GM23248 (cell line): ENCODE data around the gene SNTB2. TPM values are rescaled to one million over a fixed set of nuclear protein-coding genes. Genes with fewer than 3 reads are reported as not detected.

Experiments
- DNase-seq: peaks from one replicate; pipeline ENCODE4 v3.0.0-alpha.2; 2015
- H2AFZ ChIP-seq: fragments of 200-600 bp; sonication (generic); 2 replicates; pipeline ENCODE4 v1.6.1; 2016; ENCODE audit warnings: antibody characterized with exemption
- H3F3A ChIP-seq: fragments of 200-600 bp; sonication (generic); 2 replicates; pipeline ENCODE4 v1.6.1; 2016; ENCODE audit warnings: mild to moderate bottlenecking, antibody characterized with exemption, mixed run types; ENCODE audit not compliant: insufficient read depth
- H3K27ac ChIP-seq: fragments of 200-600 bp; sonication (generic); 2 replicates; pipeline ENCODE4 v1.5.1; 2016; ENCODE audit warnings: mild to moderate bottlenecking
- H3K27me3 ChIP-seq: fragments of 200-600 bp; sonication (generic); replicated peaks from 2 replicates; pipeline ENCODE4 v1.6.1; 2016; ENCODE audit warnings: mild to moderate bottlenecking; ENCODE audit not compliant: insufficient read depth
- H3K36me3 ChIP-seq: fragments of 200-600 bp; sonication (generic); 2 replicates; pipeline ENCODE4 v1.6.1; 2016; ENCODE audit warnings: low read depth, mild to moderate bottlenecking
- H3K4me1 ChIP-seq: fragments of 200-600 bp; sonication (generic); 2 replicates; pipeline ENCODE4 v1.6.1; 2016; ENCODE audit warnings: mild to moderate bottlenecking; ENCODE audit not compliant: insufficient read depth
- H3K4me2 ChIP-seq: fragments of 200-600 bp; sonication (generic); one replicate; pipeline ENCODE4 v1.6.1; 2016; ENCODE audit warnings: mild to moderate bottlenecking; ENCODE audit not compliant: unreplicated experiment
- H3K4me3 ChIP-seq: fragments of 200-600 bp; sonication (generic); 2 replicates; pipeline ENCODE4 v1.5.1; 2016; ENCODE audit warnings: mild to moderate bottlenecking
- H3K79me2 ChIP-seq: fragments of 200-600 bp; sonication (generic); 2 replicates; pipeline ENCODE4 v1.6.1; 2016; ENCODE audit warnings: mild to moderate bottlenecking; ENCODE audit not compliant: insufficient read depth
- H3K9ac ChIP-seq: fragments of 200-600 bp; sonication (generic); 2 replicates; pipeline ENCODE4 v1.6.1; 2016; ENCODE audit warnings: mild to moderate bottlenecking
- H3K9me2 ChIP-seq: fragments of 200-600 bp; sonication (generic); 2 replicates; pipeline ENCODE4 v1.6.1; 2016; ENCODE audit warnings: mixed run types, mild to moderate bottlenecking, moderate library complexity; ENCODE audit not compliant: insufficient read depth
- H3K9me3 ChIP-seq: fragments of 200-600 bp; sonication (generic); one replicate; pipeline ENCODE4 v1.6.1; 2017; ENCODE audit warnings: low read depth
- H4K20me1 ChIP-seq: fragments of 200-600 bp; sonication (generic); 2 replicates; pipeline ENCODE4 v1.6.0; 2016; ENCODE audit not compliant: insufficient read depth
- EZH2 ChIP-seq: fragments of 200-600 bp; sonication (generic); IDR thresholded peaks from 2 replicates; pipeline ENCODE4 v1.6.1; 2018; ENCODE audit warnings: antibody characterized with exemption, mild to moderate bottlenecking; ENCODE audit not compliant: insufficient read depth, poor library complexity, severe bottlenecking
- EZH2phosphoT487 ChIP-seq: fragments of 200-600 bp; sonication (generic); IDR thresholded peaks from 2 replicates; pipeline ENCODE4 v1.6.1; 2018; ENCODE audit warnings: antibody characterized with exemption, moderate library complexity, mild to moderate bottlenecking, low read depth; ENCODE audit not compliant: insufficient read depth
- WGBS, 2 experiments: methylation state at CpG; one replicate each; pipeline ENCODE4 v1.1.6; 2015 to 2017; ENCODE audit warnings: low lambda C conversion rate in 2 of 2, low coverage in 1 of 2; ENCODE audit errors: missing lambda C conversion rate in 2 of 2; 5-methylcytosine and 5-hydroxymethylcytosine counted together
- in situ Hi-C: fragments of 300-500 bp; cut with MboI; formaldehyde crosslinking; loops from 2 replicates; pipeline ENCODE4 v1.15.0; 2020
- polyA plus RNA-seq: library from polyadenylated mRNA; unstranded; fragments of >200 nt; fragmentation: Nextera tagmentation; extraction: Ambion mirVana; gene quantifications from 2 replicates; pipeline ENCODE4 v1.2.1, GENCODE V29; 2016
- total RNA-seq: library from RNA; depleted of rRNA; stranded (reverse); fragments of >200 nt; shearing (Covaris generic); gene quantifications from 2 replicates; pipeline ENCODE4 v1.2.3, GENCODE V29; 2014

The SNTB2 gene
- total and polyA plus RNA-seq, 2 experiments from 2014 or later, result 6.0 to 30.4 TPM

- Histone ChIP-seq H3K27me3 (no peaks in the 10 kb centered on the region), H3K4me2 (no peak overlapping the region), H3F3A (0 out of 2 replicates have a peak, but pooled peaks cover 9% of the 10 kb centered on the region), H3K9ac (no peak overlapping the region), H3K9me2 (no peaks in the 10 kb centered on the region), H4K20me1 (no peaks in the 10 kb centered on the region), H3K36me3 (peaks cover 30% of the 10 kb centered on the region), H3K4me1 (no peaks in the 10 kb centered on the region), H3K4me3 (no peak overlapping the region), H3K27ac (no peak overlapping the region), H3K9me3 (no peaks in the 10 kb centered on the region), H2AFZ (no peak overlapping the region), H3K79me2 (peaks cover 88% of the 10 kb centered on the region)
- TF ChIP-seq EZH2 (no peak), EZH2phosphoT487 (no peak)
- in situ Hi-C loops, result no loop called here
- DNase-seq, result no peak
- 79 to 82% methylated on average over 9 to 10 of the region's 10 CpGs for WGBS, 2 experiments
These were observed 131.9 kb downstream of the SNTB2 start for GRCh38 chr16:69318911-69319289.

DNA sequence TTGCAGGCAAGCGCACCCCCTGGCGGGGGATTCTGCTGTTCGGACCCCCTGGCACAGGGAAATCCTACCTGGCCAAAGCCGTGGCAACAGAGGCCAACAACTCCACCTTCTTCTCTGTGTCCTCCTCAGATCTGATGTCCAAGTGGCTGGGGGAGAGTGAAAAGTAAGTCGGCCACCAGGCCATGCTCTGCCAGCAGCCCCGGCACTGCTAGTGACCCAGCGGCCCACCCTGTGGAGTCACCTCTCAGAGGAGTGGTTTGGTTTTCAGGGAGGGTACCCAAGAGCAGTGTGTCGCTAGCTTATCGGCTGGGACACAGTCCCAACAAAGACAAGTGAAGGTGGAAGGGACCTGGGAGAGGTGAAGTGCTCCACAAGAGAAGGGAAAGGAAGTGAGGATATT is 132.4 kb downstream of the SNTB2 start:
- Histone ChIP-seq H2AFZ (no peak overlapping the region), H4K20me1 (no peaks in the 10 kb centered on the region)
- in situ Hi-C loops, result no loop called here

GRCh38 chr16:69319826-69320739 is 133.1 kb downstream of the SNTB2 start:
- no peak for DNase-seq
- H3F3A ChIP-seq, result 0 out of 2 replicates have a peak, but pooled peaks cover 9% of the 10 kb centered on the region
- no peak overlapping the region for H3K4me2 ChIP-seq
- H3K27ac ChIP-seq, result no peak overlapping the region
- no peaks in the 10 kb centered on the region for H3K4me1 ChIP-seq
- H3K4me3 ChIP-seq, result no peak overlapping the region
- no peaks in the 10 kb centered on the region for H3K27me3 ChIP-seq
- H3K79me2 ChIP-seq, result peaks cover 88% of the 10 kb centered on the region
- H3K9me2 ChIP-seq, result no peaks in the 10 kb centered on the region
- WGBS, 2 experiments, result 93 to 96% methylated on average over 29 to 30 of the region's 30 CpGs
- H3K9ac ChIP-seq, result no peak overlapping the region
- peaks cover 33% of the 10 kb centered on the region for H3K36me3 ChIP-seq
- no peaks in the 10 kb centered on the region for H3K9me3 ChIP-seq
- no peaks in the 10 kb centered on the region for H4K20me1 ChIP-seq
- TF ChIP-seq EZH2phosphoT487, result no peak
- TF ChIP-seq EZH2, result no peak
- H2AFZ ChIP-seq, result no peak overlapping the region
- in situ Hi-C loops, result no loop called here

More for the DNA sequence above, 132.4 kb downstream of the SNTB2 start:
- TF ChIP-seq EZH2 (no peak), EZH2phosphoT487 (no peak)
- WGBS, 2 experiments, result 85 to 86% methylated on average over 9 of the region's 9 CpGs
- no peak overlapping the region for H3K4me3 ChIP-seq
- no peak overlapping the region for H3K4me2 ChIP-seq
- H3K9me3 ChIP-seq, result no peaks in the 10 kb centered on the region
- H3K79me2 ChIP-seq, result peaks cover 88% of the 10 kb centered on the region
- no peaks in the 10 kb centered on the region for H3K27me3 ChIP-seq
- DNase-seq, result no peak
- H3K4me1 ChIP-seq, result no peaks in the 10 kb centered on the region
- 0 out of 2 replicates have a peak, but pooled peaks cover 9% of the 10 kb centered on the region for H3F3A ChIP-seq
- peaks cover 30% of the 10 kb centered on the region for H3K36me3 ChIP-seq
- no peak overlapping the region for H3K27ac ChIP-seq
- H3K9me2 ChIP-seq, result no peaks in the 10 kb centered on the region
- H3K9ac ChIP-seq, result no peak overlapping the region

DNA sequence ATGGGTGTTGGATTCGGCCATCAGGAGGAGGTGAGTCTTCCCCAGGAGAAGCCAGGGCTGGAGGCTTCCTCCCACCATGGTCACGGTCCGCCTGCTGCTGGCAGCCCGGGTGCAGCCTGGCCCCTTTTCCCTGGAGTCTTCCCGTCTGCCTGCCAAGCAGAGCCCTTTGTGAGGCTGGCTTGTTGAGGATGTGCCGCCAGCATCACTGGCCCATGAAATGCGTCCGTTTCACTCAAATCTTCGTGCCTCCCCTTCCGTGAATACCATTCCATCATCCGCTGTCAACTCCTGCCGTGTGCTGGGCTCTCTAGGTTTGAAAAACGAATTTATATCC is 133.7 kb downstream of the SNTB2 start:
- Histone ChIP-seq H3K4me1 (no peaks in the 10 kb centered on the region), H3K27ac (no peak overlapping the region), H3K9ac (no peak overlapping the region), H3K9me2 (no peaks in the 10 kb centered on the region), H3F3A (0 out of 2 replicates have a peak, but pooled peaks cover 10% of the 10 kb centered on the region), H3K36me3 (peaks cover 37% of the 10 kb centered on the region), H3K4me2 (no peak overlapping the region), H3K9me3 (no peaks in the 10 kb centered on the region), H3K27me3 (no peaks in the 10 kb centered on the region), H4K20me1 (no peaks in the 10 kb centered on the region), H3K79me2 (peaks cover 88% of the 10 kb centered on the region), H2AFZ (no peak overlapping the region), H3K4me3 (no peak overlapping the region)
- in situ Hi-C loops, result no loop called here
- WGBS, 2 experiments, result 80 to 83% methylated on average over 13 of the region's 13 CpGs
- no peak for TF ChIP-seq EZH2phosphoT487
- no peak for TF ChIP-seq EZH2
- no peak for DNase-seq
